CD4-positive, alpha-beta T cell treated with Interleukin-12 subunit alpha and Interleukin-12 subunit beta, for 1 hour (primary cell): Measurements from ENCODE around the gene KCNMB2.
"Not testable (repeated sequence)": the region's sequence is repeated elsewhere in the genome, so short reads cannot be mapped to it uniquely, and the experiment has no call there.

Experiments used
- DNase-seq: peaks from one replicate; pipeline ENCODE4 v3.0.0-alpha.2; 2020

The KCNMB2 gene

GRCh38 chr3:178823591-178824246, 287.5 kb downstream of the KCNMB2 start:
- DNase-seq, result no peak

GRCh38 chr3:178826435-178827123, 290.3 kb downstream of the KCNMB2 start:
- DNase-seq, result no peak

- DNase-seq, result no peak
Measured at GRCh38 chr3:178827285-178827856, 291.1 kb downstream of the KCNMB2 start.

GRCh38 chr3:178833695-178834094, 297.5 kb downstream of the KCNMB2 start:
- DNase-seq, result no peak

GRCh38 chr3:178835033-178835432, 298.8 kb downstream of the KCNMB2 start:
- no peak for DNase-seq

GRCh38 chr3:178837512-178837911, 301.3 kb downstream of the KCNMB2 start:
- DNase-seq, result no peak

- no peak for DNase-seq
Measured at GRCh38 chr3:178840586-178840985, 304.4 kb downstream of the KCNMB2 start.

- no peak for DNase-seq
Measured at GRCh38 chr3:178841011-178841410, 304.8 kb downstream of the KCNMB2 start.

GRCh38 chr3:178844916-178845315, 308.7 kb downstream of the KCNMB2 start:
- no peak for DNase-seq

- no peak for DNase-seq
Measured at GRCh38 chr3:178845420-178846118, 309.3 kb downstream of the KCNMB2 start.

GRCh38 chr3:178847190-178847589, 311.0 kb downstream of the KCNMB2 start:
- DNase-seq, result no peak

- DNase-seq, result no peak
Measured at GRCh38 chr3:178849199-178849910, 313.1 kb downstream of the KCNMB2 start.

GRCh38 chr3:178850450-178851190, 314.4 kb downstream of the KCNMB2 start:
- no peak for DNase-seq

GRCh38 chr3:178851564-178851963, 315.3 kb downstream of the KCNMB2 start:
- DNase-seq, result no peak

- DNase-seq, result no peak
Measured at GRCh38 chr3:178856804-178857203, 320.6 kb downstream of the KCNMB2 start.

- DNase-seq, result no peak
Measured at GRCh38 chr3:178859386-178859785, 323.1 kb downstream of the KCNMB2 start.

- not testable (repeated sequence) for DNase-seq
Measured at GRCh38 chr3:178859900-178860436, 323.7 kb downstream of the KCNMB2 start.

- no peak for DNase-seq
Measured at GRCh38 chr3:178868681-178869080, 332.4 kb downstream of the KCNMB2 start.

- DNase-seq, result no peak
Measured at GRCh38 chr3:178870085-178870484, 333.8 kb downstream of the KCNMB2 start.

GRCh38 chr3:178875157-178875556, 338.9 kb downstream of the KCNMB2 start:
- DNase-seq, result no peak

GRCh38 chr3:178875836-178876235, 339.6 kb downstream of the KCNMB2 start:
- no peak for DNase-seq

- no peak for DNase-seq
Measured at GRCh38 chr3:178880274-178880673, 344.0 kb downstream of the KCNMB2 start.
